HEK293T (cell line): ENCODE data around the gene SLC44A5.

Experiments
- ARNT ChIP-seq: fragments of 450-650 bp; IDR thresholded peaks from 2 replicates; pipeline ENCODE4 v1.6.1; 2017; ENCODE audit warnings: mild to moderate bottlenecking
- CTBP1 ChIP-seq: fragments of 450-650 bp; IDR thresholded peaks from 2 replicates; pipeline ENCODE4 v1.6.1; 2016; ENCODE audit warnings: borderline replicate concordance
- ELF4 ChIP-seq: fragments of 450-650 bp; IDR thresholded peaks from 2 replicates; pipeline ENCODE4 v1.6.1; 2017; ENCODE audit warnings: antibody characterized with exemption
- FOXA1 ChIP-seq: fragments of 450-650 bp; IDR thresholded peaks from 2 replicates; pipeline ENCODE4 v1.6.1; 2016; ENCODE audit warnings: mild to moderate bottlenecking
- L3MBTL2 ChIP-seq: fragments of 450-650 bp; conservative IDR thresholded peaks from 2 replicates; pipeline ENCODE4 v1.6.1; 2016; ENCODE audit warnings: mild to moderate bottlenecking
- LEF1 ChIP-seq: fragments of 450-650 bp; IDR thresholded peaks from 2 replicates; pipeline ENCODE4 v1.6.1; 2017; ENCODE audit warnings: mild to moderate bottlenecking, borderline replicate concordance
- NFRKB ChIP-seq: fragments of 450-650 bp; IDR thresholded peaks from 2 replicates; pipeline ENCODE4 v1.6.1; 2016; ENCODE audit warnings: mild to moderate bottlenecking, moderate library complexity
- TARDBP ChIP-seq: fragments of 450-650 bp; IDR thresholded peaks from 2 replicates; pipeline ENCODE4 v1.6.1; 2016

- TF ChIP-seq ELF4 (no peak), ARNT (no peak), CTBP1 (no peak), FOXA1 (no peak), TARDBP (no peak), NFRKB (no peak), LEF1 (no peak), L3MBTL2 (no peak)
Observed at GRCh38 chr1:75611014-75611413, at the start of gene SLC44A5.
